Left cardiac atrium (tissue), 4 donors: ENCODE measurements around the gene DCXR. TPM values are rescaled to one million over a fixed set of nuclear protein-coding genes. Genes with fewer than 3 reads are reported as not detected.

Source experiments
- ATAC-seq, 2 donors: fragments of 200-7000 bp; cut with Tn5 transposase; one replicate each; pipeline ENCODE4 v1.9.1; 2020; ENCODE audit warnings: mild to moderate bottlenecking in 2 of 2, moderate library complexity in 2 of 2
- DNase-seq: peaks from one replicate; pipeline ENCODE4 v3.0.0-alpha.2; 2020
- intact Hi-C, 2 donors: fragments of 100-400 bp; cut with DNase I; formaldehyde crosslinking; loops; one replicate each; pipeline versions ENCODE4 v1.14.1 to v1.15.1; 2022 to 2023
- total RNA-seq, 2 donors: library from RNA; stranded (reverse); fragmentation: NEBNext Ultra II Directional; extraction: Animal tissue kit (Norgen Biotek cat#: 25700); gene quantifications; one replicate each; pipeline ENCODE4 v1.2.1, GENCODE V29; 2021
- donor health status: DM: no; HTN: yes; CAD: no.
- donor health status: DM: no; HTN: yes; CAD: no; lungs with severe emphysema.
- donor health status: DM: yes; HTN: yes; CAD: no.
- donor health status: Dilated cardiomyopathy.

Gene DCXR
- total RNA-seq, 2 donors from 2014 or later = 132 to 161 TPM

DNA sequence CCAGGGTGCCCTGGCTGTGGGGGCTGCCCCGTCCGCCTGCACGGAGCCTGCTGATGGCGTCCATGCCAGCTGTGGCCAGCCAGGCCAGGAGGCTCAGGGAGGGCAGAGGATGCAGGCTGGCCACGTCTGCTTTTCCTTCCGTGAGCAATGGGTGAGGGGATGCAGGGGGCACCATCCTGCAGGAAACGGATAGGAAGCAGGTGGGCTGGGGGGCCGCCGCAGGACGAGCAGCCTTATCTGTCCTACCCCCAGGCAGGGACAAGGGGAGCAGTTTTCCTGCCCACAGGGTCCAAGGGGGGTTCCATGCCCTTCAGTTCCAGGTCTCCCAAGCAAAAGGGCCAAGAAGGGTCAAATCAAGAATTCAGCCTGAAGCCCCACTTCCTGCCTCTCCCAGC, 21.4 kb upstream of the DCXR start:
- intact Hi-C loops = no loop called here
- ATAC-seq (no peak), DNase-seq (peak; percentile 12)

DNA sequence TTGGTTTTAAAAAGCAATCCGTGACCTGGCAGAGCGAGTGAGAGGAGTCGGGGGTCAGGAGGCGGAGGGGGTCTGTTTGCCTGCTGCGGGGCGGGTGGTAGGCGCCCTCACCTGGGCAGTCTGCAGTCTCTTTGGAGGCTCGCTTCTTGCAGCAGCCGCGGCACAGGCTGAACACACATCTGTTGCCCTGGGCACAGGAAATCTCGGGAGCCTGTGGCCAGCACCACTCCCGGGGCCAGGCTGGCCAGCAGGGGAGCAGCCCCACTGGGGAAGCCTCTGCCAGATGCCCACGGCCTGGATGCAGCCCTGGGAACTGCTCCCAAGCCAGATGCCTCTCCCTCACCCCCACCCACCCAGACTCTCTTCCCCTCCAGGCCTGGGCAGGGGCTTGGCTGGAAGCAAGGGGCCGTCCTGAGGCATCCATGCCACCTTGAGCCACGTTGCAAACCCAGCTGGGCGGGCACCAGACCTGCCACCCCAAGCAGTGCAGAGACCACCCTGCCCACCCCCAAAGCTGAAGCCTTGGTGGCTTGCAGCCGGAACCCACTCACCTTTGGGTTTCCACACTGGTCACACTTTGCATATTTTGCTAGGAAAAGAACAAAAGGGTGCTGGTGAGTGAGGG, 20.8 kb upstream of the DCXR start:
- no peak for ATAC-seq
- DNase-seq = peak; percentile 16
- intact Hi-C loops = no loop called here

DNA sequence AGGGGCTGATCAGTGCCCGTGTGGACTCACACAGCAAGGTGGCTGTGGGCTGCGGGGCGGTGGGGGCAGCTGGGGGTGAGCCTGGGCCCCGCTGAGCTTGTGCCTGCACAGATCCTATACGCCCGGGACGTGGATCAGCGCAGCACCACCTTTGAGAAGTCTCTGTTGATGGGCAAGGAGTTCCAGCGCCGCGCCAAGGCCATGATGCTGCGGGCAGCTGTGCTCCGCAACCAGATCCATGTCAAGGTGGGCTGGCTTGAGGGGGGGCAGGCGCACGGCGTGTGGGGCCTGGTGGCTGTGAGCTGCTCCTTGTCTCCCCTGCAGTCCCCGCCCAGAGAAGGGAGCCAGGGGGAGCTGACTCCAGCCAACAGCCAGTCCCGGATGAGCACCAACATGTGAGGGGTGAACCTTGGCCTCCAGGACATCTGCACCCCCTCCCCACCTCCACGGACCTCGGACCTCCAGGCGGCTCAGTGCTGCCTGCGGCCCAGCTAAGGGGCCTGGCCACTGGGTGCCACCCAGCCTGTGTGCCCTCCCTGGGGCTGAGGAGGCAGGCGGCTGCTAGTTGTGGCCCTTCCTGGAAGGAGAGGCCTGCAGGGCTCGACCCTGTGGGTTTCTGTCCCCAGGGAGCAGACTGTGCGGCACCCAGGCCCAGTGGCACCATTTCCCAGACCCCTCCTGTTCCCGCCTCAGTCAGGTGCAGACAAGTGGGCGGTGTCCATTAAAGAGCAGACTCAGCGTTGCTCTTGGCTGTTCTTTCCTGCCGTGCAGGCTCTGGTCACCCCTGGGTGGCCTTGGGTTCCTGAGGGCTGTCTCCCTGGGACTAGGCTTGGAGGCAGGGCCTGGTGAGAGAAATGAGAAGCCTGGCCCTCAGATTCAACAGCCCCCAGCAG, 19.5 kb upstream of the DCXR start:
- ATAC-seq = no peak
- intact Hi-C loops = no loop called here

DNA sequence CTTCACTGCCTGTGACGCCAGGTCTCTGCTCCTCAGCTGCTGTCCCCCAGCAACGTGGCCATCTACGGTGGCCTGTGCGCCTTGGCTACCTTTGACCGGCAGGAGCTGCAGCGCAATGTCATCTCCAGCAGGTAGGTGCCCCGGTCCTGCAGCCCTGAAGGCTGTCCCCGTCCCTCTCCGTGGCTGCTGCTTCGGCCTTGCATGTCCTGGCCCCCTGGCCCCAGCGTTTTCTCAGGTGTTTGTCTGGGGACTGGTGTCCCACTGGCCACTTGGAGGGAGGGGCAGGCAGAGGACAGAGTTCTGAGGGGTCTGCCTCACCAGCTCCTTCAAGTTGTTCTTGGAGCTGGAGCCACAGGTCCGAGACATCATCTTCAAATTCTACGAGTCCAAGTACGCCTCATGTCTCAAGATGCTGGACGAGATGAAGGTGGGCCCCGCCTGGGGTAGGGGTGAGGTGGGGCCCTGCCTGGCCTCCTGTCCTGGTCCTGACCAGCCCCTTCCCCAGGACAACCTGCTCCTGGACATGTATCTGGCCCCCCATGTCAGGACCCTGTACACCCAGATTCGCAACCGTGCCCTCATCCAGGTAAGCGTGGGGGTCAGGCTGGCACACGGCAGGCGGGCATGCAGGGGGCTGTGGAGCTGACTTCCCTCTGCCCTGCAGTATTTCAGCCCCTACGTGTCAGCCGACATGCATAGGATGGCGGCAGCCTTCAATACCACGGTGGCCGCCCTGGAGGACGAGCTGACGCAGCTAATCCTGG, 18.6 kb upstream of the DCXR start:
- ATAC-seq = no peak
- intact Hi-C loops = no loop called here
- peak; percentile 17 for DNase-seq

More for the DNA sequence above, 19.5 kb upstream of the DCXR start:
- DNase-seq = peak; percentile 24

DNA sequence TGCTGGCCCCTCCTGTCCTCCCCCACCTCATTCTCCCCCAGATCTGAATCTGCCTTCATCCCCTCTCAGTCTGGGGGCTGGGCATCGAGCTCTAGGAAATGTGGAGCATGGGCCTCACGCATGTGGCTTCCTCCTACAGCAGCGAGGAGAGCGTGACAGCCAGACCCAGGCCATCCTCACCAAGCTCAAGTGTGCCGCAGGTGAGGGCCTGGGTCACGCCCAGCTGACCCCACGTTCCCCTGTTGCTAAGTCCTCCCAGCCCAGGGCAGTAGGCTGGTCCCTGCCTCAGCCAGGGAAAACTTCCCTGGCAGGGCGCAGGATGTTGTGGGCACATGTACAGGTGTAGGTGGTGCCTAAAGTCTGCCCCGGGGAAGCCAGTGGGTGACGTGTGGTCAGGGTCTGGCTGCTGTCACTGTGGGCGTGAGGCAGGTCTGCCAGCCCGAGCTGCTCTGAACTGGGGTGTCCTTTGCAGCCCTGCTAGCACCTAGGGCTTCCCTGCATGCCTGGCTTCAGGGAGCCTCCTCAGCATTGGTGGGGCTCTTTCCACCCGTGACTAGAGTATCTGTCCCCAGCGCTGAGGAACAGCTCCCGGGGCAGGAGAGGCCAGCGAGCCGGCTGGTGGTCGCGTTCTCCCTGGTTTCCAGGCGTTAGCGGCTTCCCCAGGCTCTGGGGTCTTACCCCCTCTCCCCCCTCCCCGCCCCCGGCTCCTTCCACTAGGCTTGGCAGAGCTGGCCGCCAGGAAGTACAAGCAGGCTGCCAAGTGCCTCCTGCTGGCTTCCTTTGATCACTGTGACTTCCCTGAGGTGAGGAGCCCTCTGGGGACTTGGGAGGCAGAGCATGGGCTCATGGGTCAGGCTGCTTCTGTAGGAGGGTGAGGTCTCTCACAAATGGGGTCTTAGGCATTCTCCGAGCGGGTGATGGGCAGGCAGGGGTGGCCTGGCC, 17.8 kb upstream of the DCXR start:
- intact Hi-C loops = no loop called here
- DNase-seq (peak; percentile 18), ATAC-seq (no peak)

DNA sequence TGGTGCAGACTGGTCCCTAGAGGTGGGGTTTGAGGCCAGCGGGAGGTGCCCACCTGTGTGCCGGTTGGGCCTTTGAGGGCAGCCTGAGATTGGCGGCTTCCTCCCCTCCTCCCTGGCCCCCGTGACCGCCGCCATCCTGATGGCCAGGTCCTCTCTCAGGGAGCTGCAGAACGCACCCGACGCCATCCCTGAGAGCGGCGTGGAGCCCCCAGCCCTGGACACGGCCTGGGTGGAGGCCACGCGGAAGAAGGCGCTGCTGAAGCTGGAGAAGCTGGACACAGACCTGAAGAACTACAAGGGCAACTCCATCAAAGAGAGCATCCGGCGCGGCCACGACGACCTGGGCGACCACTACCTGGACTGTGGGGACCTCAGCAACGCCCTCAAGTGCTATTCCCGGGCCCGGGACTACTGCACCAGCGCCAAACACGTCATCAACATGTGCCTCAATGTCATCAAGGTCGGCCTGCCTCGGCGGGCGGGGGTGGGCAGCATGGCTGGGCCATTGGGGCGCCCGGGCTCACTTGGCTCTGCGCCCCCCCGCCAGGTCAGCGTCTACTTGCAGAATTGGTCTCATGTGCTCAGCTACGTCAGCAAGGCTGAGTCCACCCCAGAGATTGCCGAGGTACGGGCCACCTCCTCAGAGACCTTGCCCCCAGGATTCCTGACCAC, 17.0 kb upstream of the DCXR start:
- ATAC-seq (no peak), DNase-seq (peak; percentile 19)
- intact Hi-C loops = no loop called here

DNA sequence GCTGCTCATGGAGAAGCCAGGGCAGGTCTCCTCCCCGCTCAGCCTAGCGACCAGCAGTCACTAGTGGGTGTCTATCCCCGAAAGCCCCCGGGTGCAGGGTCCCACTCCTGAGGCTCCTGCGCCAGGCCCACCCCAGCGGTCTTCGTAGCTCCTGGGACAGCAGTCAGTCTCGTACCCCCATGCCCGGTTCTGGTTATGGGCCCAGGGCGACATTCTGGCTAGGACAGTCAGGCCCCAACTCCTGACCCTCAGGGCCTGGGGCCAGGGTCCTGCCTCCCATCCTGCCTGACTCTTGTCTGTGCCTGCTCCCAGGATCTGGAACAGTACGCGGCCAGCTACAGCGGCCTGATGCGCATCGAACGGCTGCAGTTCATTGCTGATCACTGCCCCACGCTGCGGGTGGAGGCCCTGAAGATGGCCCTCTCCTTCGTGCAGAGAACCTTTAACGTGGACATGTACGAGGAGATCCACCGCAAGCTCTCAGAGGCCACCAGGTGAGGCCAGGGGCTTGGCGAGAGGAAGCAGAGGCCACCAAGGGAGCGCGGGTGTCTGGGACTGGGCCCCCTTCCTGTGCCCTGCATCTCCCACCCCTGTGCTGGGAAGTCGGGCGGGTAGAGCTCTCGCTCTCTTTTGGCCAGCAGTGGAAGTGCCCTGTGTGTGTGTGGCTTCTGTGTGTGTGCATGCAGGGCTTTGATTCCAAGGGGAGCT, 16.2 kb upstream of the DCXR start:
- DNase-seq (no peak), ATAC-seq (no peak)
- intact Hi-C loops = no loop called here

DNA sequence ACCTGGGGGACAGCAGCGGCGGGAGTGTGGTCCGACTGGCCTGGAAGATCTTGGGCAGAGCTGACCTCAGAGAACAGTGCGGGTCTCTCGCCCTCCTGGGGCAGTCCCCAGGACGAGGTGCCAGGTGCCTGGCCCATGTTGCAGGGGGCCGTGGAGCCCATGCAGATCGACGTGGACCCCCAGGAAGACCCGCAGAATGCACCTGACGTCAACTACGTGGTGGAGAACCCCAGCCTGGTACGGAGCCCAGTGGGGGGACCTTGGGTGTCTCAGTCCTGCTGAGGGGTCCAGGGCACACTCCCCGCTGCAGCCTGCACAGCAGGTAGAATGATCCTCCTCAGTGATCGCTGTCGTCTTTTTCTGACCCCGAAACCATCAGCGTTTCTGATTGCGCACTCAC, 15.6 kb upstream of the DCXR start:
- intact Hi-C loops = no loop called here
- no peak for ATAC-seq
- peak; percentile 13 for DNase-seq

DNA sequence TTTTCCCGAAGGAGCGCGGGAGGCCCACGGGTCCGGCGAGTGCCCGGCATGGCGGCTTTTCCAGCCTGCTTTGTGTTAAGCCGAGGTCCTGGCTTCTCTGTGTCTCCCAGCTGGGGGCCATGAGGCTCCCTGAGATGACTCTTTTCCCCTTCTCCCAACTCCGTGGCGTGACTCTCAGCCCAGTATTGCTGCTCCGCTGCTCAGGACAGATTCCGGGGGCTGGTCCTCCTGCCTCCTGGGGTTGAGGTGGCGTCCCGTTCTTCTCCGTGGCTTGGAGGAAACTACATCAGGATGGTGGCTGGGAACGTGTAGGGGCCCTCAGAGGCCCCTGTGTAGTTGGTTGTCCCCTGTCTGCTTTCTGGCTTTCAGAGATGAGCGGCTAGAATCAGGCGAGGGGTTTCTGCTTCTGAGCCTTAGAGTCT, 15.2 kb upstream of the DCXR start:
- intact Hi-C loops = no loop called here
- DNase-seq = peak; percentile 16
- ATAC-seq = no peak

DNA sequence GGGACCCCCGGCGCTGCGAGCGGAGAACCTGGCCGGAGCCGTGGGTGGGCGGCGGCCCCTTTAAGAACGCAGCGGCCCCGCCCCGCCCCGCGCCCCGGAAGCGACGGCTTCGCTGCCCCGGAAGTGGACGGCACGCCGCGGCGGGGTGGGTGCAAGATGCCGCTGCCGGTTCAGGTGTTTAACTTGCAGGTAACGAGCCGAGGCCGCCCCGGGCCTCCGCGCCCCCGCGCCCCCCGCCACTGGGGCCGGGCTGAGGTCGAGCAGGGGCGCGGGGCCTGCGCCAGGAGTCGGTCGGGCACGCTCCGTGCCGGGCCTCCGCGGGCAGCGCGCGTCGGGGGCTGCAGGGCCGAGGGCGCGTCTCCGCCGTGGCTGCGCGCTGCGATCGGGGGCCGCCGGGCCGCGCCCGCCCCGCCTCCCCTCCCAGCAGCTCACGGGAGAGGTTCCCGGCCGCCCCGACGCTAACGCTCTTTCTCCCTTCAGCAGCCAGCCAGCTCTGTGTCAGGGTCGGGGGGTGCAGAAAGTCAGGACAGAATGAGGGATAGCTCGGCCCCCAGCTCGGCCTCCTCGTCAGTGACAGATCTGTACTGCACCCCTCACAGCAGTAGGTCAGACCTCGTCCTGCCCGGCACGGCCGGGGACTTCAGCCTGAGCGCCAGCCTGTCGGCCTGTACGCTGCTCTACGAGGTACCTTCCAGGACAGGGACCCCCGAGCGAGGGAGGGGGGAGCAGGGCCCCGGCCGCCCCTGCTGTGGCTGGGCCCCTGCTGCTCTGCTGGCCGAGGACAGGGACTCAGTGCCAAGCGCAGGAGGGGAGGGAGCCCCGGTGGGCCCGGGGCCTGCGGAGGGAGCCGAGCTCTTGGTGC, 14.5 kb upstream of the DCXR start, which contains the start of the genes GPS1 and RFNG:
Gene GPS1 (plus strand): TSS at position 123 of the 862 bp plus-strand sequence. CDS start 34 bp downstream, at position 157.
Gene RFNG (minus strand): TSS at position 36 of the 862 bp plus-strand sequence. CDS start 45 bp downstream, outside the sequence.
- intact Hi-C loops = no loop called here
- ATAC-seq = peak; percentile 63 to 84
- DNase-seq = peak; percentile 86

DNA sequence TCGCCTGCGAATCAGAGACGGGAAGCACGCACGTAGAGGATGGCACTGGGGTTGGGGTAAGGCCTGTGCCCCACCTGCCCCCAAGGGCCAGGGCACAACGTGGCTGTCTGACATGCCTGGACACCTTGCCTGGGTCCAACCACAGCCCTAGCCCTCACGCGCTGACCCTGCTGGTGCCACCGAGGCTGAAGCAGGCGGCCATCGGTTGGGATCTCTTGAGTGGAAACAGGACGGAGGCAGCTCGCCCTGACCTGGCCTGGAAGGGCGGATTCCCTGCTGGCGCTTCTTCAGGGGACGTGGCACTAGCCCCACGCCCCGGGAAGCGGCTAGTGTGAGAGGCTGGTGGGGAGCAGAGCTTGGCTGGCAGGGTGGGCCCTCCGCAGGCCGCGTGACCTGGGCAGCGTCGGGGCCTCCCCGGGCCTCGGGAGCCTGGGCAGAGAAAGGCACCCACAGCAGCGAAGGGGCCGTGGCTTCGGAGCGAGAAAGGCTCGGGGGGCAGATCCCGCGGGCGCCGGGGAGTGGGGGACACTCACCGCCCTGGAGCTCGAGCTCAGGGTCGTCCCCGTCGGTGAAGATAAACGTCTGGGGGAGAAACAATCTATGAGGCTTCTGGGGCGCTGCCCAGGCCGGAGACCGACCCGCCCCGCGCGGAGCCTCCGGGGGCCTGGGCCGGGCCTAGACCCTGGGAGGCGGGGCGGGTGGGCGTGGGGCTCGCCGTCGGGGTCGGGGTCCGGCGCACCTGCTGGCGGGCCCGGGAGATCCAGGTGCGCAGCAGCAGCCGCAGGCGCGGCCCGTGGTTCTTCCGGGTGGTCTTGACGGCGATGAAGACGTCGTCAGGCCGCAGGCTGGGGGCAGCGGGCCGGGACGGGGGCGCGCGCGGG, 13.5 kb upstream of the DCXR start:
- intact Hi-C loops = no loop called here
- DNase-seq = peak; percentile 37
- ATAC-seq = peak; percentile 20 to 24

DNA sequence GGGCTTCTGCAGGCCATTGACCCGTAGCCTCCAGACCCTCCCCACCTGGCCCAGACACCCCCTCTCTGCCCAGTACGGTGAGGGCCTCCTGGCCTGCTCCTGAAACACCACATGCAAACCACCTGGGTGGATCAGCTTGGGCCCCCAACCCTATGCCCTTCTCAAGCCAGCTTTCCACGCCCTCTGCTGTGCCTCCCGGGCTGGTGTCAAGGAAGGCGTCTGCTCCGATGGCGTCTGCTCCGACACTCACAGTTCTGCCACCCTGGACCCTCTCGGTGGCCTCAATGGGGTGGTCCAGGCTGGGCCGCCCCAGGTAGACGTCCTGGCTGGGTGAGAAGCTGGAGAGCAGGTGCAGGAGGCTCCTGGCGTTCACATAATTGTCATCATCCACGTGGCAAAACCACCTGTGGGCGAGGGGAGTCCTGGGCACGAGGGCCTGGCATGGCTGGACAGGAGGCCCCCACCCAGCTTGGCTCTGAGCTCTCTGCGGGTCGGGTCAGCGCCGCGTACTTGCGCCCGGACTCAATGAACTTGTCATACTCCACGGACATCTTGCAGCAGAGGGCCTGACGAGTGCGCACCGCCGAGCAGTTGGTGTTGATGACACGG, 12.8 kb upstream of the DCXR start:
- no peak for DNase-seq
- ATAC-seq = no peak
- intact Hi-C loops = no loop called here

DNA sequence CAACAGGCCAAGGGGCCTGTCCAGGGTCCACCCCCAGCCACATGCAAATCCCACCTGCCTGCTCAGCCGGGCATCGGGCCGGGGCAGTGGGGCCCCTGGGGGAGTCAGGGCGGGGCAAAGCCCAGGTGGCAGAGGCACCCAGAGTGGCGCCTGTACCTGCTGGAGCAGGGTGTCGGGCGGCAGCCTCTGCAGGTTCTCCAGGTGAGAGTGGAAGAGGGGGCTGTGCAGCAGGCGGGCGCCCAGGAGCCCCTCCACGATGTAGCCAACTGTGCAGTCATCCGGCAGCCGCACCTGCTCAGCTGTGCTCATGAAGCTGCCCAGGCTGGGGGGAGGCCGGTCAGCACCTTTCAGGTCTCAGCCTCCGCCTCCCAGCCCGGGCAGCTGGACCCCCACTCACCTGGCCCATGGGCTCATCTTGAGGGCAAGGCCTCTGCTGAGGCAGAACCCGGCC, 12.0 kb upstream of the DCXR start:
- ATAC-seq = no peak
- peak; percentile 21 for DNase-seq
- intact Hi-C loops = no loop called here

DNA sequence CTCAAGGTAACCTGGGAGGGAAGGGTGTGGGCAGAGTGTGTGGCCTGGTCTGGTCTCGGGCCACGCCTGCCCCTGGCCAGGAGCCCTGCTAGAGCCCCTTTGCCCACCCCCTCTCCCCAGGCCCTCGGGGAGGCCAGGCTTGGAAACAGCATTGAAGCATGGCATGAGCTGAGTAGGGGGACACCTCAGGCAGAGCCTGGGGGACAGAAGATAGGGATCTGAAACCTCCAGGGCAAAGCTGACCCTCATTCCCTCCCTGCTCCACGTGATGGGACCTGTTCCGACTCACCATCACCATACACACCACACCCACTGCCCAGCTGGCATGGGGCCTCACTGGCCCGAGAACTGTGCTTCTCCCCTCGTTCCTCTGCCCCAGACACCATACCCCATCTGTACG, 11.6 kb upstream of the DCXR start:
- intact Hi-C loops = no loop called here
- DNase-seq = no peak
- ATAC-seq = no peak

DNA sequence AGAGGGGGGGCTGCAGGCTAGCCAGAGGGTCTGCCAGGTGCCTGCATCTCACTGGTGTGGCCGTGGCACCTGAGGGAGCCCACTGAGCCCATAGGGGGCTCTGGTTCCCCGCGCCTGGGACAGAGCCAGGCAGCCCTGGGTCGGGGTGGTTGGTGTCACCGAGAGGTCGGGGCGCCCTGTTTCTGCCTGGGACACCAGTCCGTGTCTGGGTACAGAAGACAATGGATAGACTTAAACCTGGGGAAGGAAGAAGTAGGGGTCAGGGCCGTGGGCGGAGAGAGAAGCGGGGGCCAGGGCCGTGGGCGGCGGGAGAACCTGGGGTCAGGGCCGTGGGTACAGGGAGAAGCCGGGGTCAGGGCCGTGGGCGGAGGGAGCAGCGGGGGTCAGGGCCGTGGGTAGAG, 11.1 kb upstream of the DCXR start:
- intact Hi-C loops = no loop called here
- no peak for DNase-seq
- no peak for ATAC-seq
